DMS53 treated with DMSO at 0.1 percent for 48 hours (cell line): ENCODE results near the gene KLHL21.
"Not testable (repeated sequence)": the region's sequence is repeated elsewhere in the genome, so short reads cannot be mapped to it uniquely, and the experiment has no call there.

Experiments used
- DNase-seq: peaks from one replicate; lab custom pipeline; 2025; ENCODE audit not compliant: unreplicated experiment; lab: John Stamatoyannopoulos, UW

Gene KLHL21, protein sequence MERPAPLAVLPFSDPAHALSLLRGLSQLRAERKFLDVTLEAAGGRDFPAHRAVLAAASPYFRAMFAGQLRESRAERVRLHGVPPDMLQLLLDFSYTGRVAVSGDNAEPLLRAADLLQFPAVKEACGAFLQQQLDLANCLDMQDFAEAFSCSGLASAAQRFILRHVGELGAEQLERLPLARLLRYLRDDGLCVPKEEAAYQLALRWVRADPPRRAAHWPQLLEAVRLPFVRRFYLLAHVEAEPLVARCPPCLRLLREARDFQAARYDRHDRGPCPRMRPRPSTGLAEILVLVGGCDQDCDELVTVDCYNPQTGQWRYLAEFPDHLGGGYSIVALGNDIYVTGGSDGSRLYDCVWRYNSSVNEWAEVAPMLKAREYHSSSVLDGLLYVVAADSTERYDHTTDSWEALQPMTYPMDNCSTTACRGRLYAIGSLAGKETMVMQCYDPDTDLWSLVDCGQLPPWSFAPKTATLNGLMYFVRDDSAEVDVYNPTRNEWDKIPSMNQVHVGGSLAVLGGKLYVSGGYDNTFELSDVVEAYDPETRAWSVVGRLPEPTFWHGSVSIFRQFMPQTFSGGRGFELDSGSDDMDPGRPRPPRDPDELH

DNA sequence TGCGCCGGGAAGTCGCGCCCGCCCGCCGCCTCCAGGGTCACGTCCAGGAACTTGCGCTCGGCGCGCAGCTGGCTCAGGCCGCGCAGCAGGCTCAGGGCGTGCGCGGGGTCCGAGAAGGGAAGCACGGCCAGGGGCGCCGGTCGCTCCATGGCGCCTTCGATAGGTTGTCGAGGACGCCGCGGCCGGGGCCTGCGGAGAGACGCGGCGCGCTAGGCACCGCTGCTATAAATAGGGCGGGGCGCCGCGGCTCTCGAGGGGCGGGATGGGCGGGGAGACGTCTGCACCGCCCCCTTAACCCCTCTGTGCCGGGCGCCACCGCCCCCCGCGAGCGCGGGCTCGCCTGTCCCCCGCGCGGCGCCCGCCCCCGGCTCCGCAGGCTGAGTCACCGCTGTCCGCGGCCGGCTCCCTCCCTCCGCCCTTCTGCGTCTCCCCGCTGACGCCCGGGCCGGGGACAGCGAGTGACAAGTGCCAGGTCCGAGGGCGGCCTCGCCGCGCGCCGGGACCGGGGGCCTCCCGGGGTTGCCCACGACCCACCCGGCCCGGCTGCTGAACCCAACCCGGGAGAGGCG is at the start of gene KLHL21:
Gene KLHL21 (minus strand): TSS at position 201 of the 569 bp plus-strand sequence. CDS start 52 bp downstream, at position 149.
- peak; percentile 70 for DNase-seq

DNA sequence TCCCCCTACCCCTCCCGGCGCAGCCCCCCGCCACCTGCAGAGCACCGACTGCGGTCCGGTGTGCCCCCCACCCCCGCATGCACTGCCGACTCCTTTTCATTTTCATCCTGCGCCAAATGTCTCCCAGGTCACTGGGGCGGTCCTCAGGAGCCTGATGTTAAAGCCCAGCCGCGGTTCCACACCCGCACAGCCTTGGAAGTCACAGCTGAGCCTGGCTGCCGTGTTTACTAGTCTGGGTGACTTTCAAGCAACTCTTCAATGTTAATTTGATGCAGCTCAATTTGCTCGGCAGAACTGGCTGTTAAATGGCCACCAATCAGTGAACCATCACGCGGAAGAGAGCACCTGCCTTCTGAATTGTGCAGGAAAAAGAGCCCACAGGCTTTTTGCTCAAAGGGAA is 49.2 kb upstream of the KLHL21 start:
- no peak for DNase-seq

- DNase-seq, result no peak
Observed at GRCh38 chr1:6648556-6648955, 45.9 kb upstream of the KLHL21 start.

- peak; percentile 53 for DNase-seq
Observed at GRCh38 chr1:6646499-6647148, 44.0 kb upstream of the KLHL21 start.

DNA sequence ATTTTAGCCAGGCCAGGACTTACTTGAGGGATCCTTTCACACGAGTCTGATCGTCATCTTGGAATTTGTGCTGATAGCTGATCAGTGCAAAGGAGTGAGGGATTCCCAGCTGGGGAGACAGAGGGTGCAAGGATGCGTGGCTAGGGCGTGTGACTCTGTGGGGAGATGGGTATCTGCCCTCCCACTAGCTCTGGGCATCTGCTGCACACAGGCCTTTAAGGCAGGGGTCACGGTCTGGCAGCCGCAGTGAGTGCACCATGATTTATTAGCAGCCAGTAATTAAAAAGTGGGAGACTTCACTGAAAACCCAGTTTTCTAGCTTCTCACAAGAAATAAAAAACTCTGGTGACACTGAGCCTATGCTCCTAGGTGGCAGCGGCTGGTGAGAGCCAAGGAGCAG is 42.3 kb upstream of the KLHL21 start:
- no peak for DNase-seq

- not testable (repeated sequence) for DNase-seq
Observed at GRCh38 chr1:6640867-6641266, 38.2 kb upstream of the KLHL21 start.

DNA sequence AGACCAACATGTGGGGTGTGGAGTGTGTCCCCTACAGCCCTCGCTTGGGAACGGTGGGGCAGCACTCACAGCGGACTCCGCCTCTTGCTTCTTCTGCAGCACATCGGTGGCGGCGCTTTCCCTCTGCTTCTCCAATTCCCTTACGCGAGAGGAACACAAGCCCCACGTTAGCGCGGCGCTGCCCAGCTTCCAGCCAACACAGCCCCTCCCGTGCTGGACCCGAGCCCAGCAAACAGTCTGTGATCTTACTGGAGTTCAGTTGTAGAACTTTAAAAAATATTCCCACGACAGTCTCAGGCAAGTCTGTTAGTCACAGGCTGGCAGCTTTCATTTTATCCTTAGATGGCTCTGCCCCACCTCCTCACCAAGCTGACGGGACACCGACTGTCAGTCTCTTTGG is 35.6 kb upstream of the KLHL21 start:
- DNase-seq, result no peak

DNA sequence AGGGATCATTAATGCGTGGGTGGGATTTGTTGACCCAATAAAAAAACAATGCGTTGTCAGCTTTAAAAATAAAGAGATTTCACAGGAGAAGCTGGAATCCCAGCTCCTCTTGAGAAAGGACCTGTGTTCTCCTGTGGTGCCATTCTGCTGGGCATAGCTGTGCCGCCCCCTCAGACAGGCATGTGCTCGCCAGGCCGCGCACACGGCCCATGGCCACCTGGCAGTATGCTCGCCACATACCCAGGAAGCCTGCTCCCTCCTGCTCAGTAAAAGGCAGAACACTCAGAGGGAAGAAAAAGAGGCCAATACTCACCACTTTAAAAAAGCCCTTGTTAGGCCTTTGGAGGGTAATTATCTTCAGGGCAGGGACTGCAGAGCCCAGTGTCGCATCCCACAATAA is 35.1 kb upstream of the KLHL21 start:
- DNase-seq, result no peak

DNA sequence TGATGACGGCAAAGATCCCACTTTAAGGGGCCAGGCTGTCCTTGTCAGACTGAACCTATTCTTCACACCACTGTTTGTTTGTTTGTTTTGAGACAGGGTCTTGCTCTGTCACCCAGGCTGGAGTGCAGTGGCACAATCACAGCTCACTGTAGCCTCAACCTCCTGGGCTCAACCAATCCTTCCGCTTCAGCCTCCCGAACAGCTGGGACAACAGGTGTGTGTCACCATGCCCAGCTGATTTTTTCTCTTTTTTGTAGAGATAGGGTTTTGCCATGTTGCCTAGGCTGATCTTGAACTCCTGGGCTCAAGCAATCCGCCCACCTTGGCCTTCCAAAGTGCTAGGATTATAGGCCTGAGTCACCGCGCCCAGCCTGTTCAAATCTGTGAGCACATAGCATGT is 34.1 kb upstream of the KLHL21 start:
- not testable (repeated sequence) for DNase-seq

GRCh38 chr1:6635910-6636760 is 33.5 kb upstream of the KLHL21 start:
- DNase-seq, result no peak

DNA sequence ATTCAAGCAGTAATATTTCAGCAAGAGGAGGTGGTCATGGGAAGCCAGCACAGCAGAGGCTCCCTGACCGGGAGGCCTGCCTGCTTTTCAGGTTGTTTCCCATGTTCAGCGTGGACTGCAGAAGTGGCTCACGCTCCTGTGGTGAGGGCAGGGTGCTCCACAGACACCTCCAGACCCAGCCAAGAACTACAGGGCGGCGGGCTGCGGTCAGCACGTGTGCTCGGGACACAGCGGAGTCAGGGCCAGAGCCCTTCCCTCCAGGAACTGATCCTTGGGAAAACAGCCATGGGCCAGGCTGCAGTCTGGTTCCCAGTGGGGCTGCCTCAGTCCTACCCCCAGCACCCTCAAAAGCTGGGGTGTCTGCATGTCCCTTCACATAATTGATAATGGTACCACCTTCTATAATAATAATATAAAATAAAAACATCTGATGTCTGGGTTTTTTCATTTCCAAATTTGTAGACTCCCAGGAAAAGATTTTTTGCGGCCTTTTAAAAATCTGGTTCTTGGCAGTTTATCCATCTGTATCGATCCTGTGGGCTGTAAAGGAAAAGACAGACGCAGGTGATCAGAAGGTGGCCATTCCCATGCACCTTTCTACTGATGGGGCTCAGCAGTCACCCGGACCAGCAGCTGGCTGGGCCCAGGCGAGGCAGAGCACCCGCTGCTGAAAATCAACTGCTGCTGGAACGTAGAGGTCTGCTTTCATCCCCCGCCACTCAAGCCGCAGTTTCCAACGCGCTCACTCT is 32.7 kb upstream of the KLHL21 start:
- no peak for DNase-seq

- DNase-seq, result no peak
Observed at GRCh38 chr1:6634371-6635052, 31.8 kb upstream of the KLHL21 start.

DNA sequence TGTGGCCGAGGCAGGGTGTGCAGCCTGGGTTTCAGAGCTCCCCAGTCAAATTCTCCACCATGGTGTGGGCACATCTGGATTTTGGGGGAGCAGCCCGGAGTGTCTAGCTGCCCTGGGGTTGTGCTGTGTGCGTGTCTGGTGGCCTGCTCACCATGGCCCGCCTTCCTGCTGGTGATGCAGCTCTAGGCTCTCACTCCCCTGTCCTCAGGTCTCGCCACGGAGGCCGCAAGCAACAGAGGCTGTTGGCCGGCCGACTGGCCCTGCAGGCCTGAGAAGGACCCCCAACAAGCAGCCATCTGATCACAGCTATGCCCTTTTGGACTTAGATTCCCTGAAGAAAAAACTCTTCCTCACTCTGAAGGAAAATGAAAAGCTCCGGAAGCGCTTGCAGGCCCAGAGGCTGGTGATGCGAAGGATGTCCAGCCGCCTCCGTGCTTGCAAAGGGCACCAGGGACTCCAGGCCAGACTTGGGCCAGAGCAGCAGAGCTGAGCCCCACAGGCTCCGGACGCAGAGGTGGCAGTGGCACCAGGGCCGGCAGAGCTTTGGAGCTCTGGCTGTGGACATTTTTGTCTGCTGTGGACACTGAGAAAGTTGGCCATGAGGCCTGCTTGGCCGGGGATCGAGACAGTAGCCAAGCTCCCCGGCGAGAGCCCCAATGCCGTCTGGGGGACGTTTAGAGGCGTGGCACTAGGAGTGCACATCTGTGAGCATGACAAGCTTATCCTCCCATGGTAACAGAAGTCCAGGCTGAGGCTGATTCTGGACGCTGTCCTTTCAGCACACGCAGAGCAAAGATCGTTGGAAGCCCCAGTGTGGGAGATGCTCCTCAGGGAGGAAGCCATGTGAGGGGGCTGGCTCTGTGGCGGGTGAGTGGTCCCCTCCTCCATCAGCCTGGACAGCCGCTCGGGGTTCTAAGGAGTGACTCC is 30.2 kb upstream of the KLHL21 start:
- no peak for DNase-seq

DNA sequence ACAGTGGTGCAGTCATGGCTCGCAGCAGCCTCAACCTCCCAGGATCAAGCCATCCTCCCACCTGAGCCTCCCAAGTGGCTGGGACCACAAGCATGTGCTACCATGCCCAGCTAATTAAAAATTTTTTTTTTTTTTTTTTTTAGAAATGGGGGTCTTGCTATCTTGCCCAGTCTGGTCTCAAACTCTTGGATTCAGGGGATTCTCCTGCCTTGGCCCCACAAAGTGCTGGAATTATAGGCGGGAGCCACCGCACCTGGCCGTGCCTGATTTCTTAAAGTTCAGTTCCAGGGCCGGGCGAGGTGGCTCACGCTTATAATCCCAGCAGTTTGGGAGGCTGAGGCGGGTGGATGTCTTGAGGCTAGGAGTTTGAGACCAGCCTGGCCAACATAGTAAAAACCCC is 28.4 kb upstream of the KLHL21 start:
- DNase-seq, result no peak

GRCh38 chr1:6630027-6630426 is 27.4 kb upstream of the KLHL21 start:
- no peak for DNase-seq

DNA sequence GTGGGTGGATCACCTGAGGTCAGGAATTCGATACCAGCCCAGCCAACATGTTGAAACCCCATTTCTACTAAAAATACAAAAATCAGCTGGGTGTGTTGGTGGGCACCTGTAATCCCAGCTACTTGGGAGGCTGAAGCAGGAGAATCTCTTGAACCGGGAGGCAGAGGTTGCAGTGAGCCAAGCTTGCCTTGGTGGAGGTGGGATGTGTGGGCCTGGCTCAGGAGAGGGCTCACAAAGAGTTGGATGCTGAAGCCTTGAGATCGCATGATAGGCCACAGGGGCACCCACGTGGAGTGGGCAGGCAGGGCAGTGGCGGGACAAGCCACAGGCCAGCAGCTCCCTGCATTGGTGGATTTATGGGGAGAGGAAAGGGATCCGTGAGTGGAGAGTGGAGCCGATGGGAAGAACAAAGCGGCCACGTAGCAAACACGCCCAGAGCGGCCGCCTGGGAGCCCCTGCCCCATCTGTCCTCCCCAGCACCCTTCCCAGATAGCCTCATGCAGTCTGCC is 26.4 kb upstream of the KLHL21 start:
- DNase-seq, result no peak

DNA sequence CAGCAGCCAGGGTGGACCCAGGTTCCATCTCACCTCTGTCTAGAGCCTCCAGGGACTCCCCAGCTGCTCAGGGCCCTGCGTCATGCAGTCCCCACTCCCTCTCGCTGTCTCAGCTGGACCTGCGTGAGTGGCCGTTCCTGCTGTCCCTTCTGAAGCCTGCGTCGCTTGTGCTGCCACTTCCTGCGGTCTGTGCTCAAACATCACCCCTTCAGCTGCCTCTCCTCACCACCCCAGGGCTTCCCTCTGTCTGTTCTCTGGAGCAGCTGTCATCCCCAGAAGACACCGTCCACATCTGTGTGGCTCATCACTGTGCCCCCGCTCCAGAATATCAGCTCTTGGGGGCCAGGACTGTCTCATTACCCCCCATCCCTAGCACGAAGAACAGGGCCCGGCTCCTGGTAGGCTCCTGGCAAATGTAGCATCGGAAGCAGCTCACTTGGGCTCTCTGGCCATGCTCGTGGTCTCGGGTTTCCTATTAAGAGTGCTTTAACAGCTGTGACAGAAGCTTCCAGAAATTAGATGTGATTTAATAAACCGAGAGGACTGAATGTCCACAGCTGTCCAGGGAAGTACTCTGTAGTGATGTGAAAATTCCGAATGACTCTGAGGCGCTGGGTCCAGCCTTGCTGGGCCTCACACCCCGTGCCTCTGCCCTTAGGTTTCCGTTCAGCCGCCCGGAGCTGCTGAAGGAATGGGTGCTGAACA is 25.3 kb upstream of the KLHL21 start:
- no peak for DNase-seq

GRCh38 chr1:6627031-6627430 is 24.4 kb upstream of the KLHL21 start:
- DNase-seq, result no peak
